ENCODE measurements around the gene USB1.

The USB1 gene, protein sequence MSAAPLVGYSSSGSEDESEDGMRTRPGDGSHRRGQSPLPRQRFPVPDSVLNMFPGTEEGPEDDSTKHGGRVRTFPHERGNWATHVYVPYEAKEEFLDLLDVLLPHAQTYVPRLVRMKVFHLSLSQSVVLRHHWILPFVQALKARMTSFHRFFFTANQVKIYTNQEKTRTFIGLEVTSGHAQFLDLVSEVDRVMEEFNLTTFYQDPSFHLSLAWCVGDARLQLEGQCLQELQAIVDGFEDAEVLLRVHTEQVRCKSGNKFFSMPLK

GRCh38 chr16:58000706-58001676 is at the start of gene USB1:
TSS of gene USB1 (plus strand) at chr16:58001407. CDS start at chr16:58001484, 77 bp downstream.
- TF ChIP-seq, protein P1, sequence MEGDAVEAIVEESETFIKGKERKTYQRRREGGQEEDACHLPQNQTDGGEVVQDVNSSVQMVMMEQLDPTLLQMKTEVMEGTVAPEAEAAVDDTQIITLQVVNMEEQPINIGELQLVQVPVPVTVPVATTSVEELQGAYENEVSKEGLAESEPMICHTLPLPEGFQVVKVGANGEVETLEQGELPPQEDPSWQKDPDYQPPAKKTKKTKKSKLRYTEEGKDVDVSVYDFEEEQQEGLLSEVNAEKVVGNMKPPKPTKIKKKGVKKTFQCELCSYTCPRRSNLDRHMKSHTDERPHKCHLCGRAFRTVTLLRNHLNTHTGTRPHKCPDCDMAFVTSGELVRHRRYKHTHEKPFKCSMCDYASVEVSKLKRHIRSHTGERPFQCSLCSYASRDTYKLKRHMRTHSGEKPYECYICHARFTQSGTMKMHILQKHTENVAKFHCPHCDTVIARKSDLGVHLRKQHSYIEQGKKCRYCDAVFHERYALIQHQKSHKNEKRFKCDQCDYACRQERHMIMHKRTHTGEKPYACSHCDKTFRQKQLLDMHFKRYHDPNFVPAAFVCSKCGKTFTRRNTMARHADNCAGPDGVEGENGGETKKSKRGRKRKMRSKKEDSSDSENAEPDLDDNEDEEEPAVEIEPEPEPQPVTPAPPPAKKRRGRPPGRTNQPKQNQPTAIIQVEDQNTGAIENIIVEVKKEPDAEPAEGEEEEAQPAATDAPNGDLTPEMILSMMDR (IDR thresholded peaks at IDR 0.05; ENCODE audit: low read depth, low read length, missing control alignments): peak; percentile 68
- DNase-seq (ENCODE audit: low read depth): peak; percentile 59
- peak within 1 kb of the TSS; percentile 67 for H3K4me3 ChIP-seq (ENCODE audit: low read depth, low read length)

GRCh38 chr16:57952909-57953308 is 48.3 kb upstream of the USB1 start:
- H3K4me3 ChIP-seq (ENCODE audit: low read depth, low read length): no peak overlapping the region

GRCh38 chr16:57953857-57954256 is 47.4 kb upstream of the USB1 start:
- DNase-seq (ENCODE audit: low read depth): no peak
- no peak overlapping the region for H3K4me3 ChIP-seq (ENCODE audit: low read depth, low read length)
- TF ChIP-seq, protein P1 (IDR thresholded peaks at IDR 0.05; ENCODE audit: low read depth, low read length, missing control alignments): no peak

More at GRCh38 chr16:57952909-57953308, 48.3 kb upstream of the USB1 start:
- TF ChIP-seq, protein P1 (IDR thresholded peaks at IDR 0.05; ENCODE audit: low read depth, low read length, missing control alignments): no peak
- no peak for DNase-seq (ENCODE audit: low read depth)

GRCh38 chr16:57955572-57956188 is 45.5 kb upstream of the USB1 start:
- TF ChIP-seq, protein P1 (IDR thresholded peaks at IDR 0.05; ENCODE audit: low read depth, low read length, missing control alignments): no peak
- H3K4me3 ChIP-seq (ENCODE audit: low read depth, low read length): no peak overlapping the region
- no peak for DNase-seq (ENCODE audit: low read depth)

GRCh38 chr16:57956270-57956808 is 44.9 kb upstream of the USB1 start:
- no peak for DNase-seq (ENCODE audit: low read depth)
- TF ChIP-seq, protein P1 (IDR thresholded peaks at IDR 0.05; ENCODE audit: low read depth, low read length, missing control alignments): no peak
- no peak overlapping the region for H3K4me3 ChIP-seq (ENCODE audit: low read depth, low read length)

DNA sequence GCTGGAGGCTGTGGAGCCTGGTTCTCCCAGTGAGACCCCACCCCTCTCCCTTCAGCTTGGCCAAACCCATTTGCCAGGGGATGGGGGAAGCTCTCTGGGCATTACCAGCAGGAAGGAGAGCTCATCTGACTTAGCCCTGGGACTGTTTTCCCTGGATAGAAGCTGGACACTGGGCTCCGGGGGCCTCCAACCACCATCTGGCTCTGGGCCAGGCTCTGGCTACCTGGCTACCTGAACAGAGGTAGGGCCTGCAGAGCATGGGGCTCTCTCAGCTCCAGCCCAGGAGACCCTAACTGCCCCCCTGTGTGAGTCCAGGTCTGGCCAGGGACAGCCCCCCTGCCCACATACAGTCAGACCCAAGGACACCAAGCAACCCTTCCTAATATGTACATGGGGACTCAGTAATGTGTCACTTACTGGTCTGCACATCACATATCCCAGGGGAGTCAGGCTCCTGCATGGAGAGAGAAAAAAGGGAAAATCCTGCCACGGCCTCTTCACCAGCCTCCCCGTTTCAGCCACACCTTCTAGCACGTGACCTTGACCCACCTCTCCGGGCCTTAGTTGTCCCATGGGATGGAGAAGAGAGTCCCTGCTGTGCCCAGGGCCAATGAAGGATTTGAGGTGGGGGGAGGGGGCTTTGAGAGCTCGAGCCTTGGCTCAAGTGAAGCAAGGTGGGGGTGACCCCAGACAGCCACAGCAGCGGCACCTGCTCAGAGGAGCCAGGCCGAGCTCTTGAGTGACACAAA is 44.1 kb upstream of the USB1 start:
- TF ChIP-seq, protein P1 (IDR thresholded peaks at IDR 0.05; ENCODE audit: low read depth, low read length, missing control alignments): no peak
- no peak for DNase-seq (ENCODE audit: low read depth)

More for the DNA sequence above, 44.1 kb upstream of the USB1 start:
- H3K4me3 ChIP-seq (ENCODE audit: low read depth, low read length): no peak overlapping the region

Data from GM12864 (cell line).